PFSK-1 (cell line): ENCODE results near the gene WNT5A.

ENCODE experiments used
- SIN3A ChIP-seq: IDR thresholded peaks from 2 replicates; pipeline ENCODE4 v1.6.1; 2012; ENCODE audit warnings: mild to moderate bottlenecking, low read length, moderate library complexity, borderline replicate concordance; ENCODE audit not compliant: insufficient read depth
- TAF1 ChIP-seq: IDR thresholded peaks from 2 replicates; pipeline ENCODE4 v1.6.1; 2012; ENCODE audit warnings: low read length, control low read depth, borderline replicate concordance; ENCODE audit not compliant: insufficient read depth

GRCh38 chr3:55471522-55472280 is 15.4 kb downstream of the WNT5A start:
- TF ChIP-seq SIN3A (no peak), TAF1 (no peak)
